Lung (tissue), 12 donors: ENCODE measurements around the gene ADCY1. TPM values are rescaled to one million over a fixed set of nuclear protein-coding genes. Genes with fewer than 3 reads are reported as not detected.

Experiments
- ATAC-seq: fragments of 200-7000 bp; cut with Tn5 transposase; one replicate; pipeline ENCODE4 v1.9.1; 2020; ENCODE audit warnings: moderate number of reproducible peaks; ENCODE audit not compliant: insufficient read depth, low FRiP score
- DNase-seq, 3 donors: peaks; one replicate each; pipeline ENCODE4 v3.0.0-alpha.2; 2013 to 2017
- H3K27ac ChIP-seq, 2 donors: one replicate each; pipeline ENCODE4 v1.5.1; 2013; ENCODE audit warnings: mild to moderate bottlenecking in 2 of 2, moderate library complexity in 2 of 2, control low read depth in 1 of 2, inconsistent platforms in 1 of 2, low read depth in 1 of 2, low read length in 1 of 2
- H3K27me3 ChIP-seq, 3 donors: one replicate each; pipeline ENCODE4 v1.5.1; 2013; ENCODE audit warnings: low read length in 2 of 3; ENCODE audit not compliant: control insufficient read depth in 3 of 3, insufficient read depth in 3 of 3
- H3K36me3 ChIP-seq, 4 donors: one replicate each; pipeline ENCODE4 v1.5.1; 2013; ENCODE audit warnings: low read length in 4 of 4, mild to moderate bottlenecking in 1 of 4, moderate library complexity in 1 of 4; ENCODE audit not compliant: control insufficient read depth in 4 of 4, insufficient read depth in 4 of 4
- H3K4me1 ChIP-seq, 5 donors: one replicate each; pipeline ENCODE4 v1.5.1; 2013; ENCODE audit warnings: low read length in 5 of 5, mild to moderate bottlenecking in 2 of 5, moderate library complexity in 1 of 5; ENCODE audit not compliant: control insufficient read depth in 5 of 5, insufficient read depth in 5 of 5
- H3K4me3 ChIP-seq: one replicate; pipeline ENCODE4 v1.5.1; 2013; ENCODE audit warnings: mild to moderate bottlenecking, control low read depth, moderate library complexity
- H3K9ac ChIP-seq, 2 donors: one replicate each; pipeline ENCODE4 v1.5.1; 2013; ENCODE audit warnings: low read length in 2 of 2, control low read depth in 1 of 2; ENCODE audit not compliant: insufficient read depth in 1 of 2
- H3K9me3 ChIP-seq, 4 donors: one replicate each; pipeline ENCODE4 v1.5.1; 2013; ENCODE audit warnings: low read length in 3 of 4, mild to moderate bottlenecking in 1 of 4, moderate library complexity in 1 of 4; ENCODE audit not compliant: control insufficient read depth in 4 of 4, insufficient read depth in 3 of 4
- WGBS, 2 donors: extraction: QIAGEN DNeasy Blood & Tissue Kit; methylation state at CpG; one replicate each; pipeline ENCODE4 v1.1.7; 2013; 5-methylcytosine and 5-hydroxymethylcytosine counted together
- polyA plus RNA-seq, 2 donors: library from polyadenylated mRNA; stranded (reverse); fragments of 200-250 nt; gene quantifications; one replicate each; pipeline ENCODE4 v1.2.1, GENCODE V29; 2013
- total RNA-seq, 2 donors: library from RNA; depleted of rRNA in 1 of 2; stranded (reverse); fragments of >200 nt in 1 of 2; gene quantifications; one replicate each; pipeline ENCODE4 v1.2.1, GENCODE V29; 2014 to 2021
- TF ChIP-seq, protein P1 (sequence below): IDR thresholded peaks from 2 replicates; pipeline ENCODE4 v1.5.1; 2012; ENCODE audit warnings: mild to moderate bottlenecking; ENCODE audit errors: control extremely low read depth, extremely low read depth
- donor health status: control.
- donor health status: control.
- donor health status: Bipolar disorder and iron deficiency.
- donor health status: healthy.
- donor health status: DM: yes; HTN: yes; CAD: no.

ADCY1 gene
- total and polyA plus RNA-seq, 4 donors = 0.14 to 1.8 (median 0.28) TPM

DNA sequence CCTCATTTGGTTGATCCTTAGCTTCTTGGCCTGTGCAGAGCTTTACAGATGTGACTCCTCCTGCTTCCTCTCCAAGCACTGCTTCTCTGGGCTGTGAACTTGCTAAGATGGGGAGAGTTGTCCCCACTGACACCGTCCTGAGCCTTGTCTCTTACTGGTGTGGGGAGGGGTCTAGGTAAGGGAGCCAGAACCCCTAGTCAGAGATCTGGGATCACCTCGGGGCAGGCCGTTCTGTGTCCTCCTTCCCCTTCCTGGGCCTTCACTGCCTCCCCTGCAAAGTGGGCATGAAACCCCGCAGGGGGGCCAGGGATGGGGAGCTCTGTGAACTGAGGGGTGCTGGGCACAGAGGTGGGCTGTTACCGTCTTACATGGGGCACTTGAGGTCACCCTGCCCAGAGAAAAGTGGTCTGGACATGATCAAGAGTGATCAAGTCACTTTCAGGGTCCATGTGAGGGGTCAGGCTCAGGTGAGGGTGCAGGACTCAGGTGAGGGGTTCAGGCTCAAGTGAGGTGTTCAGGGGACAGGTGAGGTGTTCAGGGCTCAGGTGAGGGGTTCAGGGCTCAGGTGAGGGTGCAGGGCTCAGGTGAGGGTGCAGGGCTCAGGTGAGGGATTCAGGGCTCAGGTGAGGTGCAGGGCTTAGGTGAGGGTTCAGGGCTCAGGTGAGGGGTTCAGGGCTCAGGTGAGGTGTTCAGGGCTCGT is 86.2 kb downstream of the ADCY1 start:
- Histone ChIP-seq H3K27me3 (no peaks in the 10 kb centered on the region), H3K36me3 (no peaks in the 10 kb centered on the region), H3K4me3 (no peak overlapping the region), H3K9me3 (no peaks in the 10 kb centered on the region), H3K4me1 (no peaks in the 10 kb centered on the region), H3K27ac (no peak overlapping the region), H3K9ac (no peak overlapping the region)
- no peak for ATAC-seq
- 85 to 93% methylated on average over 6 of the region's 6 CpGs for WGBS, 2 donors
- TF ChIP-seq, protein P1, sequence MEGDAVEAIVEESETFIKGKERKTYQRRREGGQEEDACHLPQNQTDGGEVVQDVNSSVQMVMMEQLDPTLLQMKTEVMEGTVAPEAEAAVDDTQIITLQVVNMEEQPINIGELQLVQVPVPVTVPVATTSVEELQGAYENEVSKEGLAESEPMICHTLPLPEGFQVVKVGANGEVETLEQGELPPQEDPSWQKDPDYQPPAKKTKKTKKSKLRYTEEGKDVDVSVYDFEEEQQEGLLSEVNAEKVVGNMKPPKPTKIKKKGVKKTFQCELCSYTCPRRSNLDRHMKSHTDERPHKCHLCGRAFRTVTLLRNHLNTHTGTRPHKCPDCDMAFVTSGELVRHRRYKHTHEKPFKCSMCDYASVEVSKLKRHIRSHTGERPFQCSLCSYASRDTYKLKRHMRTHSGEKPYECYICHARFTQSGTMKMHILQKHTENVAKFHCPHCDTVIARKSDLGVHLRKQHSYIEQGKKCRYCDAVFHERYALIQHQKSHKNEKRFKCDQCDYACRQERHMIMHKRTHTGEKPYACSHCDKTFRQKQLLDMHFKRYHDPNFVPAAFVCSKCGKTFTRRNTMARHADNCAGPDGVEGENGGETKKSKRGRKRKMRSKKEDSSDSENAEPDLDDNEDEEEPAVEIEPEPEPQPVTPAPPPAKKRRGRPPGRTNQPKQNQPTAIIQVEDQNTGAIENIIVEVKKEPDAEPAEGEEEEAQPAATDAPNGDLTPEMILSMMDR = no peak
- DNase-seq = no peak

DNA sequence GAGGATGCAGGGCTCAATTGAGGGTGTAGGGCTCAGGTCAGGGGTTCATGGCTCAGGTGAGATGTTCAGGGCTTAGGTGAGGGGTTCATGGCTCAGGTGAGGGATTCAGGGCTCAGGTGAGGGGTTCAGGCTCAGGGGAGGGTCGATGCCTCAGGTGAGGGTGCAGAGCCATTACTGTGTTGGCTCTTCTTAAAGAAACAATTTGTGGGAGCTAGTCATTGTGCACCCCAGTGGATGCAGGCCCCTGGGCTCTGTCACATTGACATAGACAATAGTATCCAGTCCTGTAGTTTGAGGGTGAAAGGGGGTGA is 86.7 kb downstream of the ADCY1 start:
- no peak for ATAC-seq
- Histone ChIP-seq H3K27ac (no peak overlapping the region), H3K9me3 (no peaks in the 10 kb centered on the region), H3K36me3 (no peaks in the 10 kb centered on the region), H3K27me3 (no peaks in the 10 kb centered on the region), H3K9ac (no peak overlapping the region), H3K4me1 (no peaks in the 10 kb centered on the region), H3K4me3 (no peak overlapping the region)
- TF ChIP-seq, protein P1 = no peak
- 64 to 100% methylated on average over 1 of the region's 1 CpG for WGBS, 2 donors
- no peak for DNase-seq

DNA sequence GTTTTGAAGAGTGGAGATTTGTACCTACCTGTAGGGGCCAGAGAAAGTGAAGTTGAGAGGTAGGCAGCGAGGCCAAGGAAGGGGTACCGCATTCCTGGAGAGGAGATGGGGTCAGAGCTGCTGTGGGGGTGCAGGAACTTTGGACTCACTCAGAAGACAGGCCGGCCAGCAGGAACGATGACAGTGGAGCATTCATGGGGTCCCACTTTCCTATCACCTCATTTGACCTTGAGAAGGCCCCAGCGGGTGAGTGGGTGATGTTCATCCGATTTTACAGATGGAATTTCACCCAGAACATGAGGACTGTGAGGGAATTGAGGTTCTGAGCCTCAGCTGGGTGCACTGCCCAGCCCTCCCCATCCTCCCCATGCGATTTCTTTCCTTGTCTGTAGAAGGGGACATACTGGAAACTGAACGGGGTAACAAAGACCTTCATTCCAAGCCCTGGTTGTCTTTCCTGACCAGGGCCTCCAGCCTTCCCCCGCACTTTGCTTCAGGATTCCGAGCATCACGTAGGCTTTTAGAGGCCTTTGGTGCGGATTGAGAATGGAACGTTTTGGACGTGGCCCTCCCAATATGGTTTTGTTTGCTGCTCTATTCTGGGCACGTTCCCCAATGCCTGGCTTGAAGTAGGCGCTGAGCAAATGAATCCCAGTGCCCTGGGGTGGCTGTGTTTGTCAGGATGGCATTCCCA is 87.3 kb downstream of the ADCY1 start:
- H3K27me3 ChIP-seq = no peaks in the 10 kb centered on the region
- WGBS, 2 donors = 88 to 91% methylated on average over 16 of the region's 16 CpGs
- DNase-seq (no peak), ATAC-seq (no peak)
- no peak overlapping the region for H3K27ac ChIP-seq
- H3K9me3 ChIP-seq = no peaks in the 10 kb centered on the region
- TF ChIP-seq, protein P1 = no peak
- no peaks in the 10 kb centered on the region for H3K36me3 ChIP-seq
- H3K4me1 ChIP-seq = no peaks in the 10 kb centered on the region
- no peak overlapping the region for H3K9ac ChIP-seq
- H3K4me3 ChIP-seq = no peak overlapping the region
